Panc1 (cell line): ENCODE data around the gene RNF34. TPM values are rescaled to one million over a fixed set of nuclear protein-coding genes. Genes with fewer than 3 reads are reported as not detected.

Experiments
- ATAC-seq: fragments of 200-7000 bp; cut with Tn5 transposase; 2 replicates; pipeline ENCODE4 v1.9.1; 2020; ENCODE audit warnings: mild to moderate bottlenecking, moderate library complexity
- BruUV-seq: library from RNA; stranded (reverse); fragments of 400-500 nt; replicated peaks from 2 replicates; lab custom pipeline; 2021; lab: Mats Ljungman, UMichigan
- CTCF ChIA-PET: fragments of 300-600 bp; sonication (Branson Sonifier 250); formaldehyde crosslinking; loops from one replicate; lab custom pipeline; 2022; ENCODE audit warnings: antibody characterized with exemption; lab: Charles Lee
- POLR2A ChIA-PET: fragments of 300-600 bp; sonication (Branson Sonifier 250); formaldehyde crosslinking; loops from one replicate; lab custom pipeline; 2022; ENCODE audit warnings: antibody characterized with exemption; lab: Charles Lee
- DNase-seq: peaks from one replicate; pipeline ENCODE4 v3.0.0-alpha.2; 2010; ENCODE audit warnings: low read depth, low spot score
- H3K27ac ChIP-seq: 2 replicates; pipeline ENCODE4 v1.5.1; 2011; ENCODE audit warnings: mild to moderate bottlenecking, low read length, inconsistent platforms
- H3K27me3 ChIP-seq: fragments of 200-500 bp; sonication (Bioruptor generic); 2 replicates; pipeline ENCODE4 v1.6.0; 2014; ENCODE audit warnings: low read length, inconsistent platforms; ENCODE audit not compliant: control insufficient read depth, insufficient read depth
- H3K36me3 ChIP-seq: fragments of 200-500 bp; sonication (Bioruptor generic); 2 replicates; pipeline ENCODE4 v1.5.1; 2014; ENCODE audit warnings: inconsistent platforms, mild to moderate bottlenecking, low read length, moderate library complexity; ENCODE audit not compliant: control insufficient read depth, insufficient read depth
- H3K4me1 ChIP-seq: 2 replicates; pipeline ENCODE4 v1.5.1; 2011; ENCODE audit warnings: inconsistent platforms, mild to moderate bottlenecking, low read length, moderate library complexity; ENCODE audit not compliant: control insufficient read depth, insufficient read depth
- H3K4me3 ChIP-seq, 2 experiments: 2 replicates each; pipeline ENCODE4 v1.5.1; 2011 to 2012; ENCODE audit warnings: low read depth in 2 of 2, low read length in 2 of 2, mild to moderate bottlenecking in 2 of 2, inconsistent platforms in 1 of 2, moderate library complexity in 1 of 2
- H3K9me3 ChIP-seq: fragments of 200-500 bp; sonication (Bioruptor generic); 2 replicates; pipeline ENCODE4 v1.5.1; 2014; ENCODE audit warnings: low read depth, mild to moderate bottlenecking, inconsistent platforms, low read length, moderate library complexity; ENCODE audit not compliant: control insufficient read depth, insufficient read depth
- CTCF ChIP-seq: fragments of 450-650 bp; IDR thresholded peaks from 2 replicates; pipeline ENCODE4 v1.5.1; 2017; ENCODE audit warnings: mild to moderate bottlenecking
- POLR2AphosphoS5 ChIP-seq: IDR thresholded peaks from 2 replicates; pipeline ENCODE4 v1.6.1; 2012; ENCODE audit warnings: mild to moderate bottlenecking, low read depth, low read length, moderate library complexity
- REST ChIP-seq, 2 experiments: IDR thresholded peaks; 2 replicates each; pipeline ENCODE4 v1.6.1; 2011 to 2012; ENCODE audit warnings: low read depth in 2 of 2, control low read depth in 1 of 2, low read length in 1 of 2, mild to moderate bottlenecking in 1 of 2, moderate library complexity in 1 of 2; ENCODE audit not compliant: insufficient read depth in 1 of 2
- SIN3A ChIP-seq: IDR thresholded peaks from 2 replicates; pipeline ENCODE4 v1.6.1; 2012; ENCODE audit warnings: low read depth, mild to moderate bottlenecking, low read length, moderate library complexity, borderline replicate concordance; ENCODE audit not compliant: insufficient read depth
- TCF7L2 ChIP-seq: IDR thresholded peaks from 2 replicates; pipeline ENCODE4 v1.6.1; 2011; ENCODE audit warnings: mild to moderate bottlenecking, low read depth, low read length, inconsistent platforms
- in situ Hi-C: cut with HindIII; loops from 2 replicates; pipeline ENCODE4 v1.10.0; 2016; ENCODE audit warnings: low sequenced_read_pairs, low pct_unique_long_range_greater_than_20kb
- intact Hi-C: fragments of 100-400 bp; cut with micrococcal nuclease; formaldehyde crosslinking; loops from one replicate; pipeline ENCODE4 v1.10.0; 2022; ENCODE audit not compliant: unreplicated experiment
- total RNA-seq: library from RNA; stranded (reverse); gene quantifications from one replicate; pipeline ENCODE4 v1.2.1, GENCODE V29; 2021; ENCODE audit not compliant: unreplicated experiment

The RNF34 gene
- total RNA-seq, 1 experiment from 2014 or later: 52.4 TPM

GRCh38 chr12:121453629-121454028 is 53.7 kb downstream of the RNF34 start:
- H3K4me1 ChIP-seq: no peaks in the 10 kb centered on the region
- POLR2A ChIA-PET: no interaction called here
- DNase-seq: no peak
- BruUV-seq: no TSS peak
- intact Hi-C loops (no loop called here), in situ Hi-C loops (no loop called here)
- H3K36me3 ChIP-seq: no peaks in the 10 kb centered on the region
- no peak overlapping the region for H3K4me3 ChIP-seq
- no peak for TF ChIP-seq SIN3A
- no peak for TF ChIP-seq POLR2AphosphoS5
- TF ChIP-seq REST (IDR thresholded peaks at IDR 0.05; ENCODE audit: insufficient read depth in 1 of 2, low read depth in 2 of 2, low read length in 1 of 2): no peak
- no peak for TF ChIP-seq CTCF
- no peak for TF ChIP-seq TCF7L2
- H3K9me3 ChIP-seq: no peaks in the 10 kb centered on the region
- ATAC-seq: no peak
- no peaks in the 10 kb centered on the region for H3K27me3 ChIP-seq
- no peak overlapping the region for H3K27ac ChIP-seq
- CTCF ChIA-PET: no interaction called here

- no peak overlapping the region for H3K4me3 ChIP-seq
- BruUV-seq: no TSS peak
- no peak overlapping the region for H3K27ac ChIP-seq
- no peaks in the 10 kb centered on the region for H3K4me1 ChIP-seq
- ChIA-PET CTCF (interaction anchor here (0.6 kb wide), 1 partner anchor 12 kb away, joined by 4 read pairs; no protein-coding TSS in a partner anchor), POLR2A (no interaction called here)
- DNase-seq (no peak), ATAC-seq (no peak)
- in situ Hi-C loops: no loop called here
- intact Hi-C loops: no loop called here
- H3K36me3 ChIP-seq: no peaks in the 10 kb centered on the region
- no peaks in the 10 kb centered on the region for H3K9me3 ChIP-seq
- TF ChIP-seq CTCF: no peak
- no peak for TF ChIP-seq REST (IDR thresholded peaks at IDR 0.05; ENCODE audit: insufficient read depth in 1 of 2, low read depth in 2 of 2, low read length in 1 of 2)
- TF ChIP-seq SIN3A: no peak
- no peak for TF ChIP-seq TCF7L2
- TF ChIP-seq POLR2AphosphoS5: no peak
- H3K27me3 ChIP-seq: no peaks in the 10 kb centered on the region
Measured at GRCh38 chr12:121454921-121455320, 55.0 kb downstream of the RNF34 start.
